ENCODE results near the gene VPS35L.
"Not testable (repeated sequence)": the region's sequence is repeated elsewhere in the genome, so short reads cannot be mapped to it uniquely, and the experiment has no call there.

VPS35L gene

DNA sequence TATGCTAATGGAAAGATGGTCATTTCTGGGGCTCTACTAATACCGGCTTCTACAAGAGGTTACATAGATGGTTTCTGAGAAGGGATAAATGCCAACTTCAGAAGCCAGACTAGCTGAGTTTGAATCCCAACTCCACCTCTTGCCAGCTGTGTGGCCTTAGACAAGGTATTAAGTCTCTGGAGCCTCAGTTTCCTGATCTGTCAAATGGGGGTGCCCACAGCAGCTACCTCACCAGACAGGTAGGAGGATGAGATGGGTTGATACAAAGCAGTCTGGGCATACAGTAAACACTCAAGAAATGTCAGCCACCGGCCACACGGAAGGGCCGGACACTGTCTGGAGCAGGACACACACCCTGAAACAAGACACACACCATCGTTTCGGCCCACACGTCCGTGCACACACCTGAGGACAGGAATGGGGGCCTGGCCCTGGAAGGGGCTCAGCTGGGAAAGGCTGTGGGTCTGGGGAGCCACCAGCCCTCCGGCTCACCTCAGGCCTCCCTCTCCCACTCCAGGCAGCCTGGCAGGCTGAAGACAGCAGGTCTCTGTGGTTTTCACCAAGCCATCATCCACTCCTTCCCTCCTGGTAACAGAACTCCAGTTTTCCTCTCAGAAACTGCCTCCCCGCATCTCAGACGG lies 157.0 kb downstream of the VPS35L start:
- Histone ChIP-seq H3K18ac (ENCODE audit: low read length) (no peak overlapping the region), H4K8ac (ENCODE audit: low read depth, low read length) (no peak overlapping the region), H3K27ac (ENCODE audit: low read depth, low read length) (no peak overlapping the region), H3K23ac (ENCODE audit: low read length) (no peak overlapping the region), H3K27me3 (ENCODE audit: insufficient read depth, low read length, poor library complexity) (no peaks in the 10 kb centered on the region), H3K36me3 (ENCODE audit: control insufficient read depth, insufficient read depth, low read length) (peaks cover 8% of the 10 kb centered on the region), H2BK5ac (ENCODE audit: low read length) (no peak overlapping the region), H3K4me1 (ENCODE audit: control insufficient read depth, low read depth, low read length) (peaks cover 8% of the 10 kb centered on the region), H2BK15ac (replicated peaks; ENCODE audit: low read depth) (no peak overlapping the region), H3K4me2 (ENCODE audit: low read length) (no peak overlapping the region), H3K79me2 (ENCODE audit: control insufficient read depth, insufficient read depth, low read length) (peaks cover 90% of the 10 kb centered on the region), H3K56ac (ENCODE audit: low read length) (no peak overlapping the region), H3K4ac (ENCODE audit: low read depth, low read length) (no peak overlapping the region), H3K9ac (ENCODE audit: low read length) (no peak overlapping the region), H2AK5ac (ENCODE audit: low read length) (no peak overlapping the region), H4K5ac (ENCODE audit: low read length) (no peak overlapping the region), H3K79me1 (ENCODE audit: low read length) (peaks cover 42% of the 10 kb centered on the region), H2BK120ac (ENCODE audit: low read depth, low read length) (no peak overlapping the region), H3K4me3 (ENCODE audit: low read length) (no peak overlapping the region)
- no peak for DNase-seq
- WGBS (ENCODE audit: extremely low coverage, insufficient coverage, low lambda C conversion rate): no CpG with 5 or more reads among the region's 11 CpGs

DNA sequence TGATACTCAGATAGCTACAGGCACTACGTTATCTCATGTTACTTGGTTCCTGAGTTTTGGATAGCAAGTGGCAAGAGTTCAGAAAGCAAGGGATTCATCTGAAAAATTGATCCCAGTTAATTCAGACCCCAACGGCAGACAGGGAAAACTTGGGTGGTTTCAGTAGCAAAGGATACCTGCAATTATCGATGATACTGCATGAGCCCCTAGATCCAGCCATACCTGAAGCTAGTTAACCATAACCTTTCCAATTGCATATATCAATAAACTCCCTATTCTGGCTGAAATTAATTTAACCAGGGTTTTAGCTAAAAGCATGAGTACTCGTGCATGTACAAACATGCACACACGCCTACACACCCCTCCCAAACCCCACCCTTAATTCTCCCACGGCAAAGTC lies 158.2 kb downstream of the VPS35L start:
- Histone ChIP-seq H2BK5ac (ENCODE audit: low read length) (no peak overlapping the region), H2AK5ac (ENCODE audit: low read length) (no peak overlapping the region), H4K8ac (ENCODE audit: low read depth, low read length) (no peak overlapping the region), H3K23ac (ENCODE audit: low read length) (no peak overlapping the region), H3K56ac (ENCODE audit: low read length) (no peak overlapping the region), H2BK120ac (ENCODE audit: low read depth, low read length) (no peak overlapping the region), H3K9ac (ENCODE audit: low read length) (no peak overlapping the region), H3K4ac (ENCODE audit: low read depth, low read length) (no peak overlapping the region), H3K79me2 (ENCODE audit: control insufficient read depth, insufficient read depth, low read length) (peaks cover 83% of the 10 kb centered on the region), H3K79me1 (ENCODE audit: low read length) (peaks cover 35% of the 10 kb centered on the region), H3K4me2 (ENCODE audit: low read length) (no peak overlapping the region), H3K18ac (ENCODE audit: low read length) (no peak overlapping the region), H3K4me1 (ENCODE audit: control insufficient read depth, low read depth, low read length) (peaks cover 7% of the 10 kb centered on the region), H3K27me3 (ENCODE audit: insufficient read depth, low read length, poor library complexity) (no peaks in the 10 kb centered on the region), H2BK15ac (replicated peaks; ENCODE audit: low read depth) (no peak overlapping the region), H4K5ac (ENCODE audit: low read length) (no peak overlapping the region), H3K4me3 (ENCODE audit: low read length) (no peak overlapping the region), H3K27ac (ENCODE audit: low read depth, low read length) (no peak overlapping the region), H3K36me3 (ENCODE audit: control insufficient read depth, insufficient read depth, low read length) (peaks cover 8% of the 10 kb centered on the region)
- WGBS (ENCODE audit: extremely low coverage, insufficient coverage, low lambda C conversion rate): no CpG with 5 or more reads among the region's 6 CpGs
- DNase-seq: no peak

DNA sequence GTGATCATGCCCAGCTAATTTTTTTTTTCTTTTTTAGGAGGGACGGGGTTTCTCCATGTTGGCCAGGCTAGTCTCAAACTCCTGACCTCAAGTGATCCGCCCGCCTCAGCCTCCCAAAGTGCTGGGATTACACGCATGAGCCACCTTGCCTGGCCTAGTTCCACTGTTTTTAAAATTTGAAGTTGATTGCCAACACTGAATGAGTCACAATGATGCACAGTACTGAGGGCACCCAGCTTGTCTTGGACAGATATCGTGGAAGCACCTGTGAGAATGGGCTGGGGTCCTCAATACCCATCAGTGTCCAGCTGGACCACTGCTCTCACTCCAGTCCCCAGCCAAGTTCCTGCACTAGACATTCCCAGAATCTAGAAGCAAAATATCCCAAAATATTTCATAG lies 160.1 kb downstream of the VPS35L start:
- Histone ChIP-seq H3K4ac (ENCODE audit: low read depth, low read length) (no peak overlapping the region), H4K8ac (ENCODE audit: low read depth, low read length) (no peak overlapping the region), H3K56ac (ENCODE audit: low read length) (peak overlapping the region; percentile 7), H3K27ac (ENCODE audit: low read depth, low read length) (no peak overlapping the region), H3K23ac (ENCODE audit: low read length) (no peak overlapping the region), H3K27me3 (ENCODE audit: insufficient read depth, low read length, poor library complexity) (no peaks in the 10 kb centered on the region), H3K79me1 (ENCODE audit: low read length) (peaks cover 33% of the 10 kb centered on the region), H2BK15ac (replicated peaks; ENCODE audit: low read depth) (no peak overlapping the region), H3K4me2 (ENCODE audit: low read length) (no peak overlapping the region), H3K36me3 (ENCODE audit: control insufficient read depth, insufficient read depth, low read length) (peaks cover 8% of the 10 kb centered on the region), H2BK5ac (ENCODE audit: low read length) (no peak overlapping the region), H3K9ac (ENCODE audit: low read length) (peak overlapping the region; percentile 71), H3K4me1 (ENCODE audit: control insufficient read depth, low read depth, low read length) (peaks cover 7% of the 10 kb centered on the region), H3K79me2 (ENCODE audit: control insufficient read depth, insufficient read depth, low read length) (peaks cover 77% of the 10 kb centered on the region), H2BK120ac (ENCODE audit: low read depth, low read length) (no peak overlapping the region), H3K4me3 (ENCODE audit: low read length) (no peak overlapping the region), H4K5ac (ENCODE audit: low read length) (no peak overlapping the region), H2AK5ac (ENCODE audit: low read length) (no peak overlapping the region), H3K18ac (ENCODE audit: low read length) (no peak overlapping the region)
- no peak for DNase-seq
- WGBS (ENCODE audit: extremely low coverage, insufficient coverage, low lambda C conversion rate): no CpG with 5 or more reads among the region's 5 CpGs

DNA sequence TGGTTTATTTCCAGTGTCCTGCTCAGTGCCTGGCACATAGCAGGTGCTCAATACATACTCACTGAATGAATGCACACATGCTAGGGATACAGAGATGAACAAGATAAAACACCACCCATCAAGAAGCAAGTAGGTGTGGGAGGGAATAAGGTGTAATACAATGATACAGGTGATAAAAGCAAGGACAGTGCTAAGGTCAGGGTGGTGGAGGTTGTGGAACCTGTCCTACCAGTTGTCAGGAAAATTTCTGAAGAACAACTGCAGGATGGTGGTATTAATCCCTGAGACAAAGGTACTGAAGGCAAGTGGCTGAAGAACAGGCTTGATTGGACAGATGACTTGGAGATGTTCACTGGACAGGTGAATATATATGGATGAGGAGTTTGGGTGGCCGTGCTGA lies 160.7 kb downstream of the VPS35L start:
- WGBS (ENCODE audit: extremely low coverage, insufficient coverage, low lambda C conversion rate): no CpG with 5 or more reads among the region's 1 CpG
- Histone ChIP-seq H3K23ac (ENCODE audit: low read length) (no peak overlapping the region), H3K79me2 (ENCODE audit: control insufficient read depth, insufficient read depth, low read length) (peaks cover 73% of the 10 kb centered on the region), H3K9ac (ENCODE audit: low read length) (peak overlapping the region; percentile 71), H4K5ac (ENCODE audit: low read length) (no peak overlapping the region), H3K56ac (ENCODE audit: low read length) (peak overlapping the region; percentile 43), H3K18ac (ENCODE audit: low read length) (no peak overlapping the region), H2AK5ac (ENCODE audit: low read length) (no peak overlapping the region), H3K27me3 (ENCODE audit: insufficient read depth, low read length, poor library complexity) (no peaks in the 10 kb centered on the region), H3K4me3 (ENCODE audit: low read length) (no peak overlapping the region), H3K4me1 (ENCODE audit: control insufficient read depth, low read depth, low read length) (peaks cover 7% of the 10 kb centered on the region), H3K4ac (ENCODE audit: low read depth, low read length) (no peak overlapping the region), H3K4me2 (ENCODE audit: low read length) (peak overlapping the region; percentile 48), H2BK5ac (ENCODE audit: low read length) (no peak overlapping the region), H3K79me1 (ENCODE audit: low read length) (peaks cover 33% of the 10 kb centered on the region), H3K27ac (ENCODE audit: low read depth, low read length) (no peak overlapping the region), H2BK120ac (ENCODE audit: low read depth, low read length) (no peak overlapping the region), H2BK15ac (replicated peaks; ENCODE audit: low read depth) (no peak overlapping the region), H4K8ac (ENCODE audit: low read depth, low read length) (no peak overlapping the region), H3K36me3 (ENCODE audit: control insufficient read depth, insufficient read depth, low read length) (peaks cover 8% of the 10 kb centered on the region)
- DNase-seq: no peak

DNA sequence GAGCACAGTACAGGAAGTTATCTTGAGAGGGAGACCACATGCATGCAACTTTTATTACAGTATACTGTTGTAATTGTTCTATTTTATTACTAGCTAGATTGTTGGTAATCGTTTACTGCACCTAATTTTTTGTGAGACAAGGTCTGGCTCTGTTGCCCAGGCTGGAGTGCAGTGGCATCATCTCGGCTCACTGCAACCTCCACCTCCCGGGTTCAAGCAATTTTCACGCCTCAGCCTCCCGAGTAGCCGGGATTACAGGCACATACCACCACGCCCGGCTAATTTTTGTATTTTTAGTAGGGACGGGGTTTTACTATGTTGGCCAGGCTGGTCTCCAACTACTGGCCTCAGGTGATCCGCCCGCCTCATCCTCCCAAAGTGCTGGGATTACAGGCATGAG lies 161.2 kb downstream of the VPS35L start:
- Histone ChIP-seq H3K4me2 (ENCODE audit: low read length) (peak overlapping the region; percentile 48), H3K18ac (ENCODE audit: low read length) (peak overlapping the region; percentile 96), H3K79me2 (ENCODE audit: control insufficient read depth, insufficient read depth, low read length) (peaks cover 68% of the 10 kb centered on the region), H3K9ac (ENCODE audit: low read length) (peak overlapping the region; percentile 71), H3K56ac (ENCODE audit: low read length) (peak overlapping the region; percentile 80), H3K4me3 (ENCODE audit: low read length) (peak overlapping the region; percentile 91), H3K79me1 (ENCODE audit: low read length) (peaks cover 27% of the 10 kb centered on the region)
- not testable (repeated sequence) for H3K36me3 ChIP-seq (ENCODE audit: control insufficient read depth, insufficient read depth, low read length); H3K4me1 ChIP-seq (ENCODE audit: control insufficient read depth, low read depth, low read length); H4K8ac ChIP-seq (ENCODE audit: low read depth, low read length); DNase-seq; H2BK15ac ChIP-seq (replicated peaks; ENCODE audit: low read depth); H2AK5ac ChIP-seq (ENCODE audit: low read length); H3K4ac ChIP-seq (ENCODE audit: low read depth, low read length); H3K27ac ChIP-seq (ENCODE audit: low read depth, low read length); H3K27me3 ChIP-seq (ENCODE audit: insufficient read depth, low read length, poor library complexity); H3K23ac ChIP-seq (ENCODE audit: low read length); H2BK5ac ChIP-seq (ENCODE audit: low read length); H2BK120ac ChIP-seq (ENCODE audit: low read depth, low read length); H4K5ac ChIP-seq (ENCODE audit: low read length)
- no CpG with 5 or more reads among the region's 11 CpGs for WGBS (ENCODE audit: extremely low coverage, insufficient coverage, low lambda C conversion rate)

DNA sequence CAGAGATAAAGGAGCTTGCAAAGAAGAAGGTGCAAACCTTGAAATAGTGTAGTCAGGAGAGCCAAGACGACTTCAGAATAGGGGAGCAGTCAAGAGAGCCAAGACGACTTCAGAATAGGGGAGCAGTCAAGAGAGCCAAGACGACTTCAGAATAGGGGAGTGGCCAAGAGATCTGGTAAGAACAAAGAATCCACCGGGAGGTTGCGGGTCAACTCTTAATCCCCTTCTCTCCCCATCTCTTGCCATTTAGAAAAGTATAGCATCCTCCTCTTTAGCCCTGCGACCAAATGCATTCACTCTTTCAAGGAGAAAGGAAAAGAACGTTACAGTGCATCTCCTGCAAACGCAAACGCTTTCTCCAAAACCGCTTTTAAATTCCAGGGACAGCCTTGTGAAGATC lies 161.8 kb downstream of the VPS35L start:
- peak overlapping the region; percentile 96 for H3K18ac ChIP-seq (ENCODE audit: low read length)
- peak overlapping the region; percentile 5 for H3K4me2 ChIP-seq (ENCODE audit: low read length)
- no peaks in the 10 kb centered on the region for H3K27me3 ChIP-seq (ENCODE audit: insufficient read depth, low read length, poor library complexity)
- H3K79me1 ChIP-seq (ENCODE audit: low read length): peaks cover 21% of the 10 kb centered on the region
- H2AK5ac ChIP-seq (ENCODE audit: low read length): no peak overlapping the region
- WGBS (ENCODE audit: extremely low coverage, insufficient coverage, low lambda C conversion rate): no CpG with 5 or more reads among the region's 10 CpGs
- H3K4me3 ChIP-seq (ENCODE audit: low read length): peak overlapping the region; percentile 91
- peak overlapping the region; percentile 84 for H3K27ac ChIP-seq (ENCODE audit: low read depth, low read length)
- no peak overlapping the region for H2BK120ac ChIP-seq (ENCODE audit: low read depth, low read length)
- peak; percentile 54 for DNase-seq
- H3K79me2 ChIP-seq (ENCODE audit: control insufficient read depth, insufficient read depth, low read length): peaks cover 62% of the 10 kb centered on the region
- no peak overlapping the region for H3K23ac ChIP-seq (ENCODE audit: low read length)
- peak overlapping the region; percentile 5 for H4K5ac ChIP-seq (ENCODE audit: low read length)
- no peak overlapping the region for H2BK5ac ChIP-seq (ENCODE audit: low read length)
- peak overlapping the region; percentile 5 for H4K8ac ChIP-seq (ENCODE audit: low read depth, low read length)
- no peak overlapping the region for H2BK15ac ChIP-seq (replicated peaks; ENCODE audit: low read depth)
- H3K9ac ChIP-seq (ENCODE audit: low read length): peak overlapping the region; percentile 71
- peak overlapping the region; percentile 80 for H3K56ac ChIP-seq (ENCODE audit: low read length)
- H3K4ac ChIP-seq (ENCODE audit: low read depth, low read length): no peak overlapping the region
- H3K36me3 ChIP-seq (ENCODE audit: control insufficient read depth, insufficient read depth, low read length): peaks cover 8% of the 10 kb centered on the region
- H3K4me1 ChIP-seq (ENCODE audit: control insufficient read depth, low read depth, low read length): peaks cover 13% of the 10 kb centered on the region

Measured in mesendoderm (in vitro differentiated cells).